ENCODE data around the gene KCTD21.
A peak's percentile ranks its signal among the peaks of the same experiment; 100 is the strongest.

Gene KCTD21

GRCh38 chr11:78202733-78203167 lies 14.3 kb upstream of the KCTD21 start:
- DNase-seq (ENCODE audit: low spot score) (no peak), FAIRE-seq (no peak)

GRCh38 chr11:78201096-78201818 lies 12.8 kb upstream of the KCTD21 start:
- FAIRE-seq (no peak), DNase-seq (ENCODE audit: low spot score) (no peak)

GRCh38 chr11:78200553-78200952 lies 12.1 kb upstream of the KCTD21 start:
- DNase-seq (ENCODE audit: low spot score) (no peak), FAIRE-seq (no peak)

GRCh38 chr11:78200061-78200460 lies 11.6 kb upstream of the KCTD21 start:
- no peak for FAIRE-seq
- DNase-seq (ENCODE audit: low spot score) = no peak

- FAIRE-seq (no peak), DNase-seq (ENCODE audit: low spot score) (no peak)
Measured at GRCh38 chr11:78199653-78200015, 11.2 kb upstream of the KCTD21 start.

GRCh38 chr11:78199015-78199652 lies 10.7 kb upstream of the KCTD21 start:
- DNase-seq (ENCODE audit: low spot score) (no peak), FAIRE-seq (no peak)

GRCh38 chr11:78197816-78198215 lies 9.4 kb upstream of the KCTD21 start:
- FAIRE-seq = no peak

GRCh38 chr11:78196661-78197091 lies 8.2 kb upstream of the KCTD21 start:
- FAIRE-seq (no peak), DNase-seq (ENCODE audit: low spot score) (no peak)

More at GRCh38 chr11:78197816-78198215, 9.4 kb upstream of the KCTD21 start:
- no peak for DNase-seq (ENCODE audit: low spot score)

- DNase-seq (ENCODE audit: low spot score) (no peak), FAIRE-seq (no peak)
Measured at GRCh38 chr11:78195917-78196560, 7.6 kb upstream of the KCTD21 start.

GRCh38 chr11:78194490-78194889 lies 6.1 kb upstream of the KCTD21 start:
- FAIRE-seq = no peak
- DNase-seq (ENCODE audit: low spot score) = no peak

GRCh38 chr11:78193806-78194205 lies 5.4 kb upstream of the KCTD21 start:
- FAIRE-seq = no peak
- DNase-seq (ENCODE audit: low spot score) = no peak

- DNase-seq (ENCODE audit: low spot score) (no peak), FAIRE-seq (no peak)
Measured at GRCh38 chr11:78192911-78193351, 4.5 kb upstream of the KCTD21 start.

- no peak for FAIRE-seq
- DNase-seq (ENCODE audit: low spot score) = no peak
Measured at GRCh38 chr11:78192223-78192719, 3.8 kb upstream of the KCTD21 start.

- DNase-seq (ENCODE audit: low spot score) (no peak), FAIRE-seq (no peak)
Measured at GRCh38 chr11:78190871-78191538, 2.6 kb upstream of the KCTD21 start.

- no peak for FAIRE-seq
- no peak for DNase-seq (ENCODE audit: low spot score)
Measured at GRCh38 chr11:78190374-78190773, 1.9 kb upstream of the KCTD21 start.

- DNase-seq (ENCODE audit: low spot score) = no peak
- FAIRE-seq = no peak
Measured at GRCh38 chr11:78189851-78190250, 1.4 kb upstream of the KCTD21 start.

- FAIRE-seq = no peak
- DNase-seq (ENCODE audit: low spot score) = no peak
Measured at GRCh38 chr11:78189174-78189724, 823 bp upstream of the KCTD21 start.

GRCh38 chr11:78187366-78188285 lies 800 bp downstream of the KCTD21 start:
- FAIRE-seq = no peak
- peak; percentile 11 for DNase-seq (ENCODE audit: low spot score)

- no peak for DNase-seq (ENCODE audit: low spot score)
- FAIRE-seq = no peak
Measured at GRCh38 chr11:78181185-78181584, 7.2 kb downstream of the KCTD21 start.

- FAIRE-seq (no peak), DNase-seq (ENCODE audit: low spot score) (no peak)
Measured at GRCh38 chr11:78180751-78181150, 7.7 kb downstream of the KCTD21 start.
